Fibroblast of villous mesenchyme (primary cell): ENCODE results near the gene TAS2R8. TPM values are rescaled to one million over a fixed set of nuclear protein-coding genes. Genes with fewer than 3 reads are reported as not detected.
A peak's percentile ranks its signal among the peaks of the same experiment; 100 is the strongest.
"Not testable (repeated sequence)": the region's sequence is repeated elsewhere in the genome, so short reads cannot be mapped to it uniquely, and the experiment has no call there.

Experiments used
- DNase-seq: peaks from one replicate; pipeline ENCODE4 v3.0.0-alpha.2; 2010; ENCODE audit warnings: low read depth
- H3K4me3 ChIP-seq: 2 replicates; pipeline ENCODE4 v1.5.1; 2011; ENCODE audit warnings: low read depth, mild to moderate bottlenecking, low read length
- CTCF ChIP-seq: IDR thresholded peaks from 2 replicates; pipeline ENCODE4 v1.5.1; 2012; ENCODE audit warnings: low read depth, mild to moderate bottlenecking, low read length; ENCODE audit not compliant: insufficient read depth
- total RNA-seq: library from RNA; depleted of rRNA; stranded (reverse); fragments of >200 nt; gene quantifications from 2 replicates; pipeline ENCODE4 v1.2.3, GENCODE V29; 2012

Gene TAS2R8
- total RNA-seq, 1 donor, result 0.43 TPM

- no peak for TF ChIP-seq CTCF
- no peak for DNase-seq
- H3K4me3 ChIP-seq, result no peak within 1 kb of the TSS
These were observed 4.5 kb downstream of the TAS2R8 start, which contains the start of gene TAS2R7 for GRCh38 chr12:10802587-10802986. TAS2R7 (minus strand) TSS chr12:10802627; CDS start chr12:10802570, 57 bp downstream.

GRCh38 chr12:10801741-10802140 lies 5.3 kb downstream of the TAS2R8 start:
- DNase-seq, result no peak
- H3K4me3 ChIP-seq, result no peak overlapping the region
- no peak for TF ChIP-seq CTCF

- TF ChIP-seq CTCF, result no peak
- no peak for DNase-seq
- H3K4me3 ChIP-seq, result no peak overlapping the region
These were observed 12.9 kb downstream of the TAS2R8 start for GRCh38 chr12:10794222-10794621.

- DNase-seq, H3K4me3 ChIP-seq: not testable (repeated sequence)
These were observed 15.3 kb downstream of the TAS2R8 start for GRCh38 chr12:10791769-10792168.

- DNase-seq, result peak; percentile 12
- TF ChIP-seq CTCF, result no peak
These were observed 23.8 kb downstream of the TAS2R8 start for GRCh38 chr12:10783252-10783651.

GRCh38 chr12:10779103-10779502 lies 28.0 kb downstream of the TAS2R8 start:
- no peak overlapping the region for H3K4me3 ChIP-seq
- no peak for TF ChIP-seq CTCF
- no peak for DNase-seq

More at GRCh38 chr12:10783252-10783651, 23.8 kb downstream of the TAS2R8 start:
- no peak overlapping the region for H3K4me3 ChIP-seq

GRCh38 chr12:10771132-10771733 lies 35.9 kb downstream of the TAS2R8 start:
- peak; percentile 58 for DNase-seq
- peak; percentile 58 for TF ChIP-seq CTCF
- no peak overlapping the region for H3K4me3 ChIP-seq
